ENCODE data around the gene TMEM176B.

TMEM176B gene

DNA sequence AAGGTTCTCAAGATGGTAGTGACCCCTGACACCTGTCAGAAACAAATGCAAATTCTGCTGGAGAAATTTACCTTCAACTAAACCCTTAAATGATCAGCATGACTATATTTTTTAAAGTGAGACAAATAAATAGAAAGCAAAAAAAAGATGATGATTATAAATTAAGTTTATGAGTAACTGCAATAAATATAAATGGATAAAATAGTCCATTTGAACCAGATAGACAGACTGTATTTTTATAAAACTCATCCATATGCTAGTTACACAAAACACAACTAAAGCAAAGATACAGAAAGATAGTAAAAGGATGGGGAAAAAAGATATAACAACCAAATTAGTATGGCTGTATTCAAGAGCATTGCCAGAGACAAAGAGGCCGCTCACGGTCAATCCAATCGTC lies 6.3 kb upstream of the TMEM176B start:
- peaks cover 44% of the 10 kb centered on the region for H3K27me3 ChIP-seq

DNA sequence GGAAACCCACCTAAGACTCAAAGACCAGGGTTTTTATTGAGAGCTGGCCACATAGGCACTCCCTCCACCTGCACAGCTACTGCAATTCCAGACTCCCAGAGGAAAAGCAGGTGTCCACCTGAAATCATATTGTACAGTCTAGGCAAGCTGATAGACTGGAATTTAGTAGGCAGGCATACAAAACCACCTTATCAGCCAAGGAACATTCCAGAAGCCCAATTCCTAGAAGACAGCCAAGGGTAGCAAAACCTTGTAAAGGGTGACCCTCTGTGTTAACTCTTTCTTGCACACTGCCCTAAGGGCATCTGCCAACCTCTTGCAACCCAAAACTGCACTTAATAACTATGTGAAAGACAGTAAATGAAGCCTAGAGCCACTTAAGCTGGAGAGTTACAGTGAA lies 5.7 kb upstream of the TMEM176B start:
- H3K27me3 ChIP-seq, result peaks cover 50% of the 10 kb centered on the region
- no peaks in the 10 kb centered on the region for H3K4me1 ChIP-seq (ENCODE audit: control insufficient read depth in 1 of 2, insufficient read depth in 1 of 2, low read depth in 1 of 2, low read length in 1 of 2)
- no peaks in the 10 kb centered on the region for H3K9me3 ChIP-seq
- no peak overlapping the region for H3K27ac ChIP-seq
- no peaks in the 10 kb centered on the region for H3K36me3 ChIP-seq
- no peak overlapping the region for H3K4me3 ChIP-seq (ENCODE audit: low read depth in 1 of 2, low read length in 1 of 2)
- TF ChIP-seq CTCF (IDR thresholded peaks at IDR 0.05), result no peak

More for the DNA sequence above, 6.3 kb upstream of the TMEM176B start:
- Histone ChIP-seq H3K4me3 (ENCODE audit: low read depth in 1 of 2, low read length in 1 of 2) (no peak overlapping the region), H3K9me3 (no peaks in the 10 kb centered on the region), H3K36me3 (no peaks in the 10 kb centered on the region), H3K27ac (no peak overlapping the region), H3K4me1 (ENCODE audit: control insufficient read depth in 1 of 2, insufficient read depth in 1 of 2, low read depth in 1 of 2, low read length in 1 of 2) (no peaks in the 10 kb centered on the region)
- TF ChIP-seq CTCF (IDR thresholded peaks at IDR 0.05), result no peak

DNA sequence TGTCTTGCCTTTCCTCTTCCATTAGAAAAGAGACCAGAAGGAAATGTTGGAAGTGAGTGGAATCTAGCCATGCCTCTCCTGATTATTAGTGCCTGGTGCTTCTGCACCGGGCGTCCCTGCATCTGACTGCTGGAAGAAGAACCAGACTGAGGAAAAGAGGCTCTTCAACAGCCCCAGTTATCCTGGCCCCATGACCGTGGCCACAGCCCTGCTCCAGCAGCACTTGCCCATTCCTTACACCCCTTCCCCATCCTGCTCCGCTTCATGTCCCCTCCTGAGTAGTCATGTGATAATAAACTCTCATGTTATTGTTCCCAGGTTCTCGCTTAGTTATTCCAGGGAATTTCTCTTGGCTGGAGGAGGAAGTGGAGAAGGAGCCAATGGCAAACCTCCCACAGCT lies 4.6 kb upstream of the TMEM176B start:
- TF ChIP-seq CTCF (IDR thresholded peaks at IDR 0.05), result no peak
- H3K9me3 ChIP-seq, result no peaks in the 10 kb centered on the region
- H3K4me3 ChIP-seq (ENCODE audit: low read depth in 1 of 2, low read length in 1 of 2), result no peak overlapping the region
- no peak overlapping the region for H3K27ac ChIP-seq
- no peaks in the 10 kb centered on the region for H3K36me3 ChIP-seq
- peaks cover 60% of the 10 kb centered on the region for H3K27me3 ChIP-seq
- H3K4me1 ChIP-seq (ENCODE audit: control insufficient read depth in 1 of 2, insufficient read depth in 1 of 2, low read depth in 1 of 2, low read length in 1 of 2), result no peaks in the 10 kb centered on the region

GRCh38 chr7:150803161-150803860 lies 3.1 kb upstream of the TMEM176B start:
- H3K36me3 ChIP-seq, result no peaks in the 10 kb centered on the region
- H3K4me1 ChIP-seq (ENCODE audit: control insufficient read depth in 1 of 2, insufficient read depth in 1 of 2, low read depth in 1 of 2, low read length in 1 of 2), result no peaks in the 10 kb centered on the region
- TF ChIP-seq CTCF (IDR thresholded peaks at IDR 0.05), result no peak
- H3K9me3 ChIP-seq, result no peaks in the 10 kb centered on the region
- H3K27ac ChIP-seq, result no peak overlapping the region
- no peak overlapping the region for H3K4me3 ChIP-seq (ENCODE audit: low read depth in 1 of 2, low read length in 1 of 2)
- H3K27me3 ChIP-seq, result peaks cover 71% of the 10 kb centered on the region

DNA sequence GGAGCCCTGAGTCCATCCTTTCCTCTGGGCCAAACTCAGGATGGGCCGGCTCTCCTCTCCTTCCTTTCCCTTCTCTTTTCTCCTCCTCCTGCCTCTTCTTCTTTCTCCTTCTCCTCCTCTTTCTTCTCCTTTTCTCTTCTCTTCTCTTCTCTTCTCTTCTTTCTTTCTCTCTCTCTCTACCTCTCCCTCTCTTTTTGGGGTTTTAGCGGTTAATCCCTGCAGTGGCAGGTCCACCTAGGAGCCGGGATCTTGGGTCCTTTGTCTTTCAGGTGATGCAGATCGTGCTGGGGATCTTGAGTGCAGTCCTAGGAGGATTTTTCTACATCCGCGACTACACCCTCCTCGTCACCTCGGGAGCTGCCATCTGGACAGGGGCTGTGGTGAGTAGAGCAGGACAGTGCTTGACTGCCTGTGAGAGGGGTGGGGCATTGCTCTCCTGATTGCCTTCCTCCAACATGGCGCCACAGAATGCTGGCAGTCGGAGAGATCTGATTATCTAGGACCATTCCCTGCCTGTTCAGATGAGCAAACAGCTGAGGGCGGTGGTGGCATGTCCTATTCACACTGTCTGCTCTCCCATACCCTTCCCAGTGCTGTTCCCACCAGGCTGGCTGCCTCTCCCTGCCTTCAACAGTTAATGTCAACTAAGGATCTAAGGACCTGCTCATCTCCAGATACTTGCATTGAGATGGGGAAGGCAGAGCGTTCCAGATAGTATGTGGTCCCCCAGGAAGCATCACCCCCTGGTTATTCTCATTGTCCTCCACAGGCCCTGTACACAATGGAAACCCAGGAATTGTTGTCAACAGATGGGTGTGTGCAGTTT lies 2.0 kb upstream of the TMEM176B start:
- Histone ChIP-seq H3K4me3 (ENCODE audit: low read depth in 1 of 2, low read length in 1 of 2) (no peak overlapping the region), H3K27me3 (peaks cover 83% of the 10 kb centered on the region), H3K36me3 (no peaks in the 10 kb centered on the region), H3K9me3 (no peaks in the 10 kb centered on the region), H3K27ac (no peak overlapping the region), H3K4me1 (ENCODE audit: control insufficient read depth in 1 of 2, insufficient read depth in 1 of 2, low read depth in 1 of 2, low read length in 1 of 2) (no peaks in the 10 kb centered on the region)
- no peak for TF ChIP-seq CTCF (IDR thresholded peaks at IDR 0.05)

Measured in neutrophil (primary cell).